Measurements from ENCODE around the gene PRMT7.

GRCh38 chr16:68355447-68356248 lies 44.8 kb downstream of the PRMT7 start:
- TF ChIP-seq POLR2A (IDR thresholded peaks at IDR 0.05), result no peak
- TF ChIP-seq, protein P1, sequence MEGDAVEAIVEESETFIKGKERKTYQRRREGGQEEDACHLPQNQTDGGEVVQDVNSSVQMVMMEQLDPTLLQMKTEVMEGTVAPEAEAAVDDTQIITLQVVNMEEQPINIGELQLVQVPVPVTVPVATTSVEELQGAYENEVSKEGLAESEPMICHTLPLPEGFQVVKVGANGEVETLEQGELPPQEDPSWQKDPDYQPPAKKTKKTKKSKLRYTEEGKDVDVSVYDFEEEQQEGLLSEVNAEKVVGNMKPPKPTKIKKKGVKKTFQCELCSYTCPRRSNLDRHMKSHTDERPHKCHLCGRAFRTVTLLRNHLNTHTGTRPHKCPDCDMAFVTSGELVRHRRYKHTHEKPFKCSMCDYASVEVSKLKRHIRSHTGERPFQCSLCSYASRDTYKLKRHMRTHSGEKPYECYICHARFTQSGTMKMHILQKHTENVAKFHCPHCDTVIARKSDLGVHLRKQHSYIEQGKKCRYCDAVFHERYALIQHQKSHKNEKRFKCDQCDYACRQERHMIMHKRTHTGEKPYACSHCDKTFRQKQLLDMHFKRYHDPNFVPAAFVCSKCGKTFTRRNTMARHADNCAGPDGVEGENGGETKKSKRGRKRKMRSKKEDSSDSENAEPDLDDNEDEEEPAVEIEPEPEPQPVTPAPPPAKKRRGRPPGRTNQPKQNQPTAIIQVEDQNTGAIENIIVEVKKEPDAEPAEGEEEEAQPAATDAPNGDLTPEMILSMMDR (IDR thresholded peaks at IDR 0.05 in 8 of 11, conservative IDR thresholded peaks at IDR 0.05 in 3 of 11), result peak in 1 of 11 experiments; percentile 21
